Karpas-422 (cell line): ENCODE results near the gene KIFBP. TPM values are rescaled to one million over a fixed set of nuclear protein-coding genes. Genes with fewer than 3 reads are reported as not detected.
A peak's percentile ranks its signal among the peaks of the same experiment; 100 is the strongest.

Experiments
- DNase-seq: peaks from one replicate; pipeline ENCODE4 v3.0.0-alpha.2; 2015
- H2AFZ ChIP-seq: fragments of 200-600 bp; sonication (generic); 2 replicates; pipeline ENCODE4 v1.6.1; 2014; ENCODE audit warnings: antibody characterized with exemption, low read length, mixed read lengths
- H3K27ac ChIP-seq: fragments of 200-600 bp; sonication (generic); 2 replicates; pipeline ENCODE4 v1.5.1; 2014; ENCODE audit warnings: mild to moderate bottlenecking, low read length, moderate library complexity
- H3K27me3 ChIP-seq: fragments of 200-600 bp; sonication (generic); 2 replicates; pipeline ENCODE4 v1.6.1; 2014; ENCODE audit warnings: low read length, mixed read lengths
- H3K36me3 ChIP-seq: fragments of 200-600 bp; sonication (generic); 2 replicates; pipeline ENCODE4 v1.6.1; 2014; ENCODE audit warnings: low read length, mixed read lengths; ENCODE audit not compliant: insufficient read depth
- H3K4me1 ChIP-seq: fragments of 200-600 bp; sonication (generic); 2 replicates; pipeline ENCODE4 v1.6.1; 2014; ENCODE audit warnings: mild to moderate bottlenecking, low read length, mixed read lengths
- H3K4me2 ChIP-seq: fragments of 200-600 bp; sonication (generic); 2 replicates; pipeline ENCODE4 v1.6.1; 2014; ENCODE audit warnings: low read length, low read depth, mild to moderate bottlenecking; ENCODE audit not compliant: poor library complexity, severe bottlenecking
- H3K4me3 ChIP-seq: fragments of 200-600 bp; sonication (generic); 2 replicates; pipeline ENCODE4 v1.5.1; 2014; ENCODE audit warnings: mild to moderate bottlenecking, antibody characterized with exemption, low read length, mixed read lengths
- H3K79me2 ChIP-seq: fragments of 200-600 bp; sonication (generic); 2 replicates; pipeline ENCODE4 v1.6.1; 2014; ENCODE audit warnings: mild to moderate bottlenecking, low read length, mixed read lengths
- H3K9ac ChIP-seq: fragments of 200-600 bp; sonication (generic); 2 replicates; pipeline ENCODE4 v1.6.0; 2014; ENCODE audit warnings: low read length
- H3K9me2 ChIP-seq: fragments of 200-600 bp; sonication (generic), shearing (Covaris generic); replicated peaks from 2 replicates; pipeline ENCODE4 v1.6.0; 2014; ENCODE audit warnings: mild to moderate bottlenecking, low read length, moderate library complexity; ENCODE audit not compliant: insufficient read depth
- H3K9me3 ChIP-seq: fragments of 300-700, 200-600 bp; sonication (generic); 2 replicates; pipeline ENCODE4 v1.6.1; 2014; ENCODE audit warnings: low read length, mixed read lengths
- H4K20me1 ChIP-seq: fragments of 200-600 bp; sonication (generic); 2 replicates; pipeline ENCODE4 v1.6.1; 2014; ENCODE audit warnings: mild to moderate bottlenecking, antibody characterized with exemption, low read length, low read depth; ENCODE audit not compliant: insufficient read depth
- total RNA-seq: library from RNA; depleted of rRNA; stranded (reverse); fragments of >200 nt; shearing (Covaris generic); gene quantifications from 2 replicates; pipeline ENCODE4 v1.2.3, GENCODE V29; 2014; ENCODE audit warnings: low replicate concordance

The KIFBP gene
- total RNA-seq, 1 experiment from 2014 or later, result 17.5 TPM

- Histone ChIP-seq H3K9ac (no peak overlapping the region), H3K4me3 (no peak overlapping the region), H3K9me3 (no peaks in the 10 kb centered on the region), H3K4me1 (peaks cover 9% of the 10 kb centered on the region), H2AFZ (no peak overlapping the region), H3K36me3 (no peaks in the 10 kb centered on the region), H3K27ac (no peak overlapping the region), H3K9me2 (no peaks in the 10 kb centered on the region), H4K20me1 (no peaks in the 10 kb centered on the region), H3K27me3 (no peaks in the 10 kb centered on the region), H3K79me2 (no peaks in the 10 kb centered on the region), H3K4me2 (no peak overlapping the region)
- DNase-seq, result no peak
These were observed 68.8 kb downstream of the KIFBP start for GRCh38 chr10:69057261-69057950.

GRCh38 chr10:69057951-69058297 lies 69.3 kb downstream of the KIFBP start:
- Histone ChIP-seq H3K79me2 (no peaks in the 10 kb centered on the region), H3K9me3 (no peaks in the 10 kb centered on the region), H3K4me1 (peaks cover 9% of the 10 kb centered on the region), H3K27me3 (no peaks in the 10 kb centered on the region), H3K9ac (no peak overlapping the region), H3K9me2 (no peaks in the 10 kb centered on the region), H3K4me3 (no peak overlapping the region), H4K20me1 (no peaks in the 10 kb centered on the region), H2AFZ (no peak overlapping the region), H3K36me3 (no peaks in the 10 kb centered on the region), H3K27ac (no peak overlapping the region), H3K4me2 (no peak overlapping the region)
- no peak for DNase-seq

- Histone ChIP-seq H4K20me1 (no peaks in the 10 kb centered on the region), H3K9me3 (no peaks in the 10 kb centered on the region), H3K27ac (no peak overlapping the region), H3K27me3 (no peaks in the 10 kb centered on the region), H3K79me2 (no peaks in the 10 kb centered on the region), H2AFZ (no peak overlapping the region), H3K4me2 (no peak overlapping the region), H3K9ac (no peak overlapping the region), H3K36me3 (no peaks in the 10 kb centered on the region), H3K9me2 (no peaks in the 10 kb centered on the region), H3K4me1 (peaks cover 9% of the 10 kb centered on the region), H3K4me3 (no peak overlapping the region)
- DNase-seq, result no peak
These were observed 71.7 kb downstream of the KIFBP start for GRCh38 chr10:69060127-69060798.

GRCh38 chr10:69061305-69062161 lies 72.9 kb downstream of the KIFBP start:
- peak overlapping the region; percentile 64 for H3K4me2 ChIP-seq
- H3K9me2 ChIP-seq, result no peaks in the 10 kb centered on the region
- no peaks in the 10 kb centered on the region for H3K27me3 ChIP-seq
- H3K36me3 ChIP-seq, result no peaks in the 10 kb centered on the region
- peaks cover 9% of the 10 kb centered on the region for H3K4me1 ChIP-seq
- peak; percentile 62 for DNase-seq
- peak overlapping the region; percentile 64; the same call in 1 of the 2 replicates for H2AFZ ChIP-seq
- peak overlapping the region; percentile 42 for H3K9ac ChIP-seq
- H3K27ac ChIP-seq, result no peak overlapping the region
- peak overlapping the region; percentile 49 for H3K4me3 ChIP-seq
- no peaks in the 10 kb centered on the region for H4K20me1 ChIP-seq
- no peaks in the 10 kb centered on the region for H3K9me3 ChIP-seq
- no peaks in the 10 kb centered on the region for H3K79me2 ChIP-seq

GRCh38 chr10:69062901-69063300 lies 74.3 kb downstream of the KIFBP start:
- Histone ChIP-seq H2AFZ (no peak overlapping the region), H3K4me1 (peaks cover 9% of the 10 kb centered on the region), H3K27ac (no peak overlapping the region), H3K4me2 (no peak overlapping the region), H3K9me2 (no peaks in the 10 kb centered on the region), H3K36me3 (no peaks in the 10 kb centered on the region), H3K9me3 (no peaks in the 10 kb centered on the region), H3K9ac (no peak overlapping the region), H3K79me2 (no peaks in the 10 kb centered on the region), H3K27me3 (no peaks in the 10 kb centered on the region), H4K20me1 (no peaks in the 10 kb centered on the region), H3K4me3 (no peak overlapping the region)
- no peak for DNase-seq

GRCh38 chr10:69064762-69065328 lies 76.2 kb downstream of the KIFBP start:
- no peaks in the 10 kb centered on the region for H4K20me1 ChIP-seq
- H3K79me2 ChIP-seq, result no peaks in the 10 kb centered on the region
- H3K4me1 ChIP-seq, result peaks cover 9% of the 10 kb centered on the region
- no peaks in the 10 kb centered on the region for H3K9me3 ChIP-seq
- H3K9ac ChIP-seq, result no peak overlapping the region
- no peak overlapping the region for H3K4me3 ChIP-seq
- no peak overlapping the region for H3K27ac ChIP-seq
- H3K4me2 ChIP-seq, result no peak overlapping the region
- H3K36me3 ChIP-seq, result no peaks in the 10 kb centered on the region
- H3K27me3 ChIP-seq, result no peaks in the 10 kb centered on the region
- DNase-seq, result no peak
- H3K9me2 ChIP-seq, result no peaks in the 10 kb centered on the region
- H2AFZ ChIP-seq, result no peak overlapping the region

GRCh38 chr10:69065406-69066361 lies 77.1 kb downstream of the KIFBP start:
- no peaks in the 10 kb centered on the region for H4K20me1 ChIP-seq
- no peak overlapping the region; the same call in 1 of the 2 replicates for H2AFZ ChIP-seq
- no peaks in the 10 kb centered on the region for H3K36me3 ChIP-seq
- no peak overlapping the region for H3K27ac ChIP-seq
- H3K4me2 ChIP-seq, result no peak overlapping the region
- no peak for DNase-seq
- no peaks in the 10 kb centered on the region for H3K79me2 ChIP-seq
- no peaks in the 10 kb centered on the region for H3K9me2 ChIP-seq
- peaks cover 9% of the 10 kb centered on the region for H3K4me1 ChIP-seq
- no peak overlapping the region for H3K4me3 ChIP-seq
- no peaks in the 10 kb centered on the region for H3K9me3 ChIP-seq
- H3K9ac ChIP-seq, result no peak overlapping the region
- no peaks in the 10 kb centered on the region for H3K27me3 ChIP-seq
